PC-9 (cell line): ENCODE results near the gene ANXA2. TPM values are rescaled to one million over a fixed set of nuclear protein-coding genes. Genes with fewer than 3 reads are reported as not detected.

Experiments
- BruUV-seq: library from RNA; stranded (reverse); fragments of 400-500 nt; replicated peaks from 2 replicates; lab custom pipeline; 2021; lab: Mats Ljungman, UMichigan
- CTCF ChIA-PET: fragments of 300-600 bp; sonication (Branson Sonifier 250); formaldehyde crosslinking; loops from one replicate; lab custom pipeline; 2022; ENCODE audit warnings: antibody characterized with exemption; lab: Charles Lee
- POLR2A ChIA-PET: fragments of 300-600 bp; sonication (Branson Sonifier 250); formaldehyde crosslinking; loops from one replicate; lab custom pipeline; 2022; ENCODE audit warnings: antibody characterized with exemption; ENCODE audit not compliant: unreplicated experiment; lab: Charles Lee
- DNase-seq, 2 experiments: peaks; one replicate each; pipeline versions ENCODE4 v3.0.0 to v3.0.0-alpha.2; 2015 to 2022; ENCODE audit warnings: mixed read lengths in 1 of 2
- H2AFZ ChIP-seq: fragments of 200-600 bp; sonication (generic); 2 replicates; pipeline ENCODE4 v1.8.1; 2017; ENCODE audit warnings: antibody characterized with exemption
- H3F3A ChIP-seq: fragments of 200-600 bp; sonication (generic); 2 replicates; pipeline ENCODE4 v1.8.1; 2017; ENCODE audit warnings: antibody characterized with exemption, mild to moderate bottlenecking, low read depth; ENCODE audit not compliant: insufficient read depth
- H3K27ac ChIP-seq: fragments of 200-600 bp; sonication (generic); 2 replicates; pipeline ENCODE4 v1.6.1; 2016; ENCODE audit warnings: mixed run types
- H3K27me3 ChIP-seq: fragments of 200-600 bp; sonication (generic); 2 replicates; pipeline ENCODE4 v1.6.1; 2016; ENCODE audit warnings: low read depth, mixed run types; ENCODE audit not compliant: insufficient read depth
- H3K36me3 ChIP-seq: fragments of 200-600 bp; sonication (generic); 2 replicates; pipeline ENCODE4 v1.6.1; 2016; ENCODE audit warnings: low read depth, mixed run types
- H3K4me1 ChIP-seq: fragments of 200-600 bp; sonication (generic); replicated peaks from 2 replicates; pipeline ENCODE4 v1.6.1; 2016; ENCODE audit warnings: mixed run types; ENCODE audit not compliant: insufficient read depth
- H3K4me2 ChIP-seq: fragments of 200-600 bp; sonication (generic); 2 replicates; pipeline ENCODE4 v1.6.1; 2017; ENCODE audit warnings: mixed run types
- H3K4me3 ChIP-seq: fragments of 200-600 bp; sonication (generic); 2 replicates; pipeline ENCODE4 v1.6.1; 2016; ENCODE audit warnings: mixed run types
- H3K79me2 ChIP-seq: fragments of 200-600 bp; sonication (generic); 2 replicates; pipeline ENCODE4 v1.6.1; 2017; ENCODE audit warnings: low read depth, mixed run types
- H3K9me2 ChIP-seq: fragments of 200-600 bp; sonication (generic); 2 replicates; pipeline ENCODE4 v1.8.1; 2017; ENCODE audit warnings: mild to moderate bottlenecking; ENCODE audit not compliant: insufficient read depth
- H3K9me3 ChIP-seq: fragments of 200-600 bp; sonication (generic); 2 replicates; pipeline ENCODE4 v1.8.1; 2016; ENCODE audit warnings: low read depth; ENCODE audit not compliant: insufficient read depth
- H4K20me1 ChIP-seq: fragments of 200-600 bp; sonication (generic); 2 replicates; pipeline ENCODE4 v1.8.1; 2017; ENCODE audit not compliant: insufficient read depth
- EZH2 ChIP-seq: fragments of 200-600 bp; sonication (generic); IDR thresholded peaks from 2 replicates; pipeline ENCODE4 v1.8.0; 2017; ENCODE audit warnings: antibody characterized with exemption, low read depth
- intact Hi-C: fragments of 100-400 bp; cut with micrococcal nuclease; formaldehyde crosslinking; loops from one replicate; pipeline ENCODE4 v1.10.0; 2022; ENCODE audit not compliant: unreplicated experiment
- total RNA-seq: library from RNA; stranded (reverse); gene quantifications from 2 replicates; pipeline ENCODE4 v1.2.3, GENCODE V29; 2021
- TF ChIP-seq, protein P1 (sequence below): fragments of 200-600 bp; sonication (generic); conservative IDR thresholded peaks from 2 replicates; pipeline ENCODE4 v1.6.1; 2017; ENCODE audit warnings: mixed run types, antibody characterized with exemption, mild to moderate bottlenecking, moderate library complexity

ANXA2 gene
- total RNA-seq, 1 experiment from 2014 or later: 1,720 TPM

- CTCF ChIA-PET: no interaction called here
- no peak for TF ChIP-seq EZH2
- TF ChIP-seq, protein P1, sequence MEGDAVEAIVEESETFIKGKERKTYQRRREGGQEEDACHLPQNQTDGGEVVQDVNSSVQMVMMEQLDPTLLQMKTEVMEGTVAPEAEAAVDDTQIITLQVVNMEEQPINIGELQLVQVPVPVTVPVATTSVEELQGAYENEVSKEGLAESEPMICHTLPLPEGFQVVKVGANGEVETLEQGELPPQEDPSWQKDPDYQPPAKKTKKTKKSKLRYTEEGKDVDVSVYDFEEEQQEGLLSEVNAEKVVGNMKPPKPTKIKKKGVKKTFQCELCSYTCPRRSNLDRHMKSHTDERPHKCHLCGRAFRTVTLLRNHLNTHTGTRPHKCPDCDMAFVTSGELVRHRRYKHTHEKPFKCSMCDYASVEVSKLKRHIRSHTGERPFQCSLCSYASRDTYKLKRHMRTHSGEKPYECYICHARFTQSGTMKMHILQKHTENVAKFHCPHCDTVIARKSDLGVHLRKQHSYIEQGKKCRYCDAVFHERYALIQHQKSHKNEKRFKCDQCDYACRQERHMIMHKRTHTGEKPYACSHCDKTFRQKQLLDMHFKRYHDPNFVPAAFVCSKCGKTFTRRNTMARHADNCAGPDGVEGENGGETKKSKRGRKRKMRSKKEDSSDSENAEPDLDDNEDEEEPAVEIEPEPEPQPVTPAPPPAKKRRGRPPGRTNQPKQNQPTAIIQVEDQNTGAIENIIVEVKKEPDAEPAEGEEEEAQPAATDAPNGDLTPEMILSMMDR: no peak
- intact Hi-C loops: no loop called here
Observed at GRCh38 chr15:60418096-60418495, 20.3 kb upstream of the ANXA2 start.

GRCh38 chr15:60417112-60417511 lies 19.3 kb upstream of the ANXA2 start:
- TF ChIP-seq, protein P1: no peak

More at GRCh38 chr15:60418096-60418495, 20.3 kb upstream of the ANXA2 start:
- no peaks in the 10 kb centered on the region for H4K20me1 ChIP-seq
- H3K79me2 ChIP-seq: no peaks in the 10 kb centered on the region
- H3K9me3 ChIP-seq: no peaks in the 10 kb centered on the region
- DNase-seq: no peak
- H3F3A ChIP-seq: no peaks in the 10 kb centered on the region
- POLR2A ChIA-PET: no interaction called here
- H2AFZ ChIP-seq: no peak overlapping the region
- no TSS peak for BruUV-seq
- H3K4me3 ChIP-seq: no peak overlapping the region
- no peak overlapping the region for H3K27ac ChIP-seq
- H3K36me3 ChIP-seq: no peaks in the 10 kb centered on the region
- H3K4me2 ChIP-seq: no peak overlapping the region
- H3K4me1 ChIP-seq: peaks cover 23% of the 10 kb centered on the region
- no peaks in the 10 kb centered on the region for H3K9me2 ChIP-seq
- no peaks in the 10 kb centered on the region for H3K27me3 ChIP-seq

DNA sequence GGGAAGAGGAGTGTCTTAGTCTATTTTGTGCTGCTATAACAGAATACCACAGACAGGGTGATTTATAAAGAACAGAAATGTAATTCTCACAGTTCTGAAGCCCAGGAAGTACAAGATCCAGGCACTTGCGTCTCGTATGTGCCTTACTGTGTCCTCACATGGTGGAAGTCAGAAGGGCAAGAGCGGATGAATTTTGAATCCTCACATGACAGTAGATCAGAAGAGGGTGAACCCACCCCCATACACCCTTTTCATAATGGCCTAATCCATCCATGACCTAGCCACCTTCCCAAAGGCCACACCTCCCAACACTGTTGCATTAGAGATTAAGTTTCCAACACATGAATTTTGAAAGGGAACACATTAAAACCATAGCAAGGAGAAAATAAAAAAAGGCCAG lies 18.7 kb upstream of the ANXA2 start:
- ChIA-PET CTCF (no interaction called here), POLR2A (interaction anchor here (0.7 kb wide), 1 partner anchor 36 kb away, joined by 8 read pairs; no protein-coding TSS in a partner anchor)
- BruUV-seq: no TSS peak
- no peaks in the 10 kb centered on the region for H4K20me1 ChIP-seq
- H3K79me2 ChIP-seq: no peaks in the 10 kb centered on the region
- H3K4me3 ChIP-seq: no peak overlapping the region
- intact Hi-C loops: no loop called here
- TF ChIP-seq, protein P1: no peak
- no peak for TF ChIP-seq EZH2
- no peak overlapping the region for H3K4me2 ChIP-seq
- DNase-seq: no peak
- peaks cover 14% of the 10 kb centered on the region for H3K4me1 ChIP-seq
- no peaks in the 10 kb centered on the region for H3K36me3 ChIP-seq
- H2AFZ ChIP-seq: no peak overlapping the region
- H3K9me3 ChIP-seq: no peaks in the 10 kb centered on the region
- no peak overlapping the region for H3K27ac ChIP-seq
- no peaks in the 10 kb centered on the region for H3F3A ChIP-seq
- H3K9me2 ChIP-seq: no peaks in the 10 kb centered on the region
- H3K27me3 ChIP-seq: no peaks in the 10 kb centered on the region

More at GRCh38 chr15:60417112-60417511, 19.3 kb upstream of the ANXA2 start:
- no peaks in the 10 kb centered on the region for H4K20me1 ChIP-seq
- BruUV-seq: no TSS peak
- no peaks in the 10 kb centered on the region for H3K9me2 ChIP-seq
- H3K4me1 ChIP-seq: peaks cover 20% of the 10 kb centered on the region
- DNase-seq: no peak
- H3F3A ChIP-seq: no peaks in the 10 kb centered on the region
- no peak overlapping the region for H2AFZ ChIP-seq
- no peaks in the 10 kb centered on the region for H3K9me3 ChIP-seq
- H3K27me3 ChIP-seq: no peaks in the 10 kb centered on the region
- H3K27ac ChIP-seq: no peak overlapping the region
- POLR2A ChIA-PET: no interaction called here
- CTCF ChIA-PET: no interaction called here
- no peak overlapping the region for H3K4me2 ChIP-seq
- H3K79me2 ChIP-seq: no peaks in the 10 kb centered on the region
- no peaks in the 10 kb centered on the region for H3K36me3 ChIP-seq
- intact Hi-C loops: no loop called here
- no peak overlapping the region for H3K4me3 ChIP-seq
